Body of pancreas (tissue), 4 donors: Measurements from ENCODE around the gene ANTXR1.

ENCODE experiments used
- POLR2A ChIP-seq, 3 donors: fragments of 450-650 bp; IDR thresholded peaks; one replicate each; pipeline ENCODE4 v1.6.1; 2016; ENCODE audit warnings: antibody characterized with exemption in 3 of 3, mild to moderate bottlenecking in 2 of 3
- TF ChIP-seq, protein P1 (sequence below), 7 experiments: fragments of 450-650 bp in 4 of 7; fragments of 200-600 bp in 3 of 7; sonication (generic) in 3 of 7; IDR thresholded peaks; one replicate each; pipeline ENCODE4 v1.5.1; 2016 to 2019; ENCODE audit warnings: antibody characterized with exemption in 7 of 7

GRCh38 chr2:69180227-69180626 lies 167.2 kb downstream of the ANTXR1 start:
- TF ChIP-seq, protein P1, sequence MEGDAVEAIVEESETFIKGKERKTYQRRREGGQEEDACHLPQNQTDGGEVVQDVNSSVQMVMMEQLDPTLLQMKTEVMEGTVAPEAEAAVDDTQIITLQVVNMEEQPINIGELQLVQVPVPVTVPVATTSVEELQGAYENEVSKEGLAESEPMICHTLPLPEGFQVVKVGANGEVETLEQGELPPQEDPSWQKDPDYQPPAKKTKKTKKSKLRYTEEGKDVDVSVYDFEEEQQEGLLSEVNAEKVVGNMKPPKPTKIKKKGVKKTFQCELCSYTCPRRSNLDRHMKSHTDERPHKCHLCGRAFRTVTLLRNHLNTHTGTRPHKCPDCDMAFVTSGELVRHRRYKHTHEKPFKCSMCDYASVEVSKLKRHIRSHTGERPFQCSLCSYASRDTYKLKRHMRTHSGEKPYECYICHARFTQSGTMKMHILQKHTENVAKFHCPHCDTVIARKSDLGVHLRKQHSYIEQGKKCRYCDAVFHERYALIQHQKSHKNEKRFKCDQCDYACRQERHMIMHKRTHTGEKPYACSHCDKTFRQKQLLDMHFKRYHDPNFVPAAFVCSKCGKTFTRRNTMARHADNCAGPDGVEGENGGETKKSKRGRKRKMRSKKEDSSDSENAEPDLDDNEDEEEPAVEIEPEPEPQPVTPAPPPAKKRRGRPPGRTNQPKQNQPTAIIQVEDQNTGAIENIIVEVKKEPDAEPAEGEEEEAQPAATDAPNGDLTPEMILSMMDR (IDR thresholded peaks at IDR 0.05), result no peak
- TF ChIP-seq POLR2A (IDR thresholded peaks at IDR 0.05), result no peak
